Stimulated activated CD4-positive, alpha-beta T cell treated with anti-CD3 and anti-CD28 coated beads, Interleukin-4, amount 100 ng/mL, for 1 hour (primary cell): ENCODE results near the gene PATZ1.
"Not testable (repeated sequence)": the region's sequence is repeated elsewhere in the genome, so short reads cannot be mapped to it uniquely, and the experiment has no call there.

Experiments used
- DNase-seq: peaks from one replicate; pipeline ENCODE4 v3.0.0-alpha.2; 2020

PATZ1 gene

DNA sequence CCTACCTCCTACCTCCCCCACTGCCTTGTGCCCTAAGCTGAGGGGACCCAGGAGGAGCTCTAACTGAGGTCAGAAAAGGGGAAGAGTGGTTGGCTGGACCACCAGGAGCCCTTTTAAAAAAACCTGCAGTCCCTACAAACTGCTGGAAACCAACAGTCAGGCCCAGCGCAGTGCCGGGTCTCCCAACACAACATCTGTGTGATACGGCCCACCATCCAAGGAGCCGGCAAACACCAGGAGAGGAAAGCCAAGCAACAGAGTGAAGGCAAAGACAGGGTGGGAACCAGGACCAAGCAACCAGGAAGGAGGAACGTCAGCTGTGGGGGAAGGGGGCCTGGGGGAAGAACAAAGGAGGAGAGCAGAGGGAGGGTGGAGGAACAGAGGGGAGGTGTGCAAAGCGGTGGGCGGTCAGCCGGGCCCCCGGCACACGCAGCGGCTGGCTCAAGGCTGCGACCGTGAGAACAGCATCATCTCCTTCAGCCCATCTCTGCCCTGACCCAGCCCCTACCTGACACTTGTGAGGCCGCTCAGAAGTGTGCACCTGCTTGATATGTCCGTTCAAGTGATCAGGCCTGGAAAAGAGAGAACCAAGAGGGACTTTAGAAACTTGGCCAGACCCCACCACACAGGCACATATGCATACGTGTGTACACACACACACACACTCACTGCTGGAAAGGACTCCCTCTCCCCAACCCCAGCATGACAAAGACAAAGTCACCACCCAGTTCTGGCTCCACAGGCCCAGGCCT lies 3.6 kb downstream of the PATZ1 start:
- no peak for DNase-seq

DNA sequence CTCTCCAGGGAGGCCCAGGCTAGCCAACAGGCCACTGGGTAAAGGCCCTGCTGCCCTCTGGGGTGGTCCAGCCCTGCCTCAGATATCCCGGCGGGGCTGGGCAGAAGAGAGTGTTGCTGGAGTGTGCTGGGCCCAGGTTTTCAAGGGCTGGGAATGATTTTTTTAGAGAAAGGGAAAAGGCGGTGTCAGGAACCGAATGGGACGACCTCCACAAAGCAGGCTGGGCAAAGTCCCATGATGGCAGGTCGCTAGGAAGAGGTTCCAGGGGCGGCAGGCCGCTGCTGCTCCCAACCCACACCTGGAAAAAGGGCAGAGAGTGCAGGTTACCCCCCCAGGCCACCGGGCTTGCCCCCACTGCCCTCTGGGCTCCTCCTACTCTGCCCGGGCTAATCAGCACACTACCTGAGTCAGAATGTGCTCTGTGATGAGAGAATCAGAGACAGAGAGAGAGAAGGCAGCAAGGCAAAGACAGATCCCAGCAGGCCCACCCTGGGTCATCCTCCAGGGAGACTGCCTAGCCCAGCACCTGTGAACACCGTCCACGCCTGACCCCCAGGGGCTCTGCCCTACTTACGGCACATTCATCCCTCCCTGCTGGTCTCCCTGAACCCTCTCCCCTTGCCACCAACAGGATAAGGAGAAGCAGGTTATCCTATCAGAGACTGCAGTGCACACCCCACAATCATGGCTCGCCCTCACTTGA lies 4.6 kb downstream of the PATZ1 start:
- DNase-seq: no peak

DNA sequence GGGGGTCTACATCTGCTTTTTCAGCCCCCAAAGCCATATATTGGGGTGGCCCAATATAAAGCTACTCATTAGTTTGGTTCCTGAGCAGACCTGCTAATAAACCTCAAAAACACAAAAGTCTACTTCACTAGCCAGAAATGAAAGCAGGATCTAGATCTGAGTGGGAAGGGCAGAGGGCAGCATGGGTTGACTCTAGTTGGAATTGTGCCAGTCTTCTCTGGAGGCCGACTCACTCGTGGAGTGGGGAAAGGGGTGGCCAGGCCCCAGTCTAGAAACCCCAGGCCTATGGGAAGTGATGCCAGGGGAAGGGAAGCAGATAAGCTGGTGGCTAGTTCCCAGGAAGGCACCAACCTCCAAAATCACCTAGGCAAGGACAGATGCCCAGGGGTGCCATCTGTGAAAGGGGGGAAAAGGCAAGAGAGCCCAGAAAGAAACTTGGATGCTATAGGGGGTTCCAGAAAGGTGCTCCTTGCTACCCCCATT lies 5.3 kb downstream of the PATZ1 start:
- no peak for DNase-seq

DNA sequence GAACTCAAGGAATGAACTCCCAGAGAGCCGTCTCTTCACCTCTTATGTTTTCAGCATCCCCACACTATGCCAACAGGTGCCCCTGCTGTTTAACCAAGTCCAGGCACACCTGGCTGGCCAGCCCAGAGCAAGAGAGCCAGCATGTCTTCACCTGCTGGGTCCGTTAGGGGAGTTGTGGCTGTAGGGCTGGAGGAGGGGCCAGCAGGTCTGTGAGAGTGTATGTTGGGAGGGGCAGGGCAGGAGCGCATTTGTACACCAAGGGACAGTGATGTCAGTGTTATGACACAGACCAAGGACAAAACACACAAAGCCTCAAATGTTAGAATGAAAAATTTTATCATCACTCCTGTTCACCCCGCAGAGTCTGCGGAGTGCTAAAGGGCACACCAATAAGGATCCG lies 5.8 kb downstream of the PATZ1 start:
- DNase-seq: no peak

DNA sequence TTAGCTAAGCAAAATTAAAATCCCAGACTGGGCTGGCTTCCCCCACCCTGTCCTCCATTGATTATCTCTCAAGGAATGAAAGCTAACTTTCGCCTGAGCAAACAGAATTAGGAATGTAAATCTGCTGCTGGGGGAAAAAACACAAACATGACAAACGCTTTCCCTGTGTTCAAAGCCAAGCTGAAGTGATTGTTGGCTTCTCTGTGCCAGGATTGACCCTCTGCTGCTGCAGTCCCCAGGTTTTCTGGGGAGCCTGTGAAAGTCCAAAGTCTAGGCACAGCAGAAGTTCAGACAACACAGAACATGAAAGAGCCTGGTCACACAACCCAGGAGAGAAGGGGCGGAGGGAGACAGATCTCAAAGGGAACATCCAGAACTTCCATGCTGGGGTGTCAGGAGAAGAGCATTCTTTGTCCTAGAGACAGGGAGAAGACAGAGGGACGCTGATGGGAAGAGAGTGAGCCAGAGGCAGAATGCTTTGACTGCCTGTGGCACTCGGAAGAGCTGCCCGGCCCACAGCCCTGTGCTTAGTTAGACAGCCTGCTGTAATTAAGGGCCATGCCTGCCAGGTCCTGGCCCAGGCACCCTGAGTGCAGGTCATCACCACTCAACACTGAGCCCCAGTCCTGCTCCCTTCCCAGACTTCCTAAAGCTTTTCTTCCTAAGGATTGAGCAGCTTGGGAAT lies 6.9 kb downstream of the PATZ1 start:
- no peak for DNase-seq

DNA sequence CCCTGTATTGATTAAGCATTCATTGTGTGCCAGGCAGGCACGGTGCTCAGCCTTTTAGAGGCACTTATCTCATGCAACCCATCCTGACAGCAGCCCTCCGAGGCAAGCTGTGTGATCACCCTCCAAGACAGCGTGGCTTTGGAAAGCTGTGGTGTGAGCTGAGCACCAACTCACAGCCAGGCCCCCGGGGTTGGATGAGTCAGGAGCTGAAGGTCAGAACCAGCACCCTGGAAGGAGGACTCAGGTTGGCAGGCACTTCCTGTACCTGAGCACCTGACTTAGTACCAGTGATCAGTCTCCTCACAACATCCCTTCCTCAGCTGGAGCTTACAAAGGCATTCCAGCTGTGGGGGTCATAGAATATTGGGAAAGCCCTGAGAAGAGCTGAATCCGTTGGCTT lies 9.0 kb downstream of the PATZ1 start:
- DNase-seq: no peak

DNA sequence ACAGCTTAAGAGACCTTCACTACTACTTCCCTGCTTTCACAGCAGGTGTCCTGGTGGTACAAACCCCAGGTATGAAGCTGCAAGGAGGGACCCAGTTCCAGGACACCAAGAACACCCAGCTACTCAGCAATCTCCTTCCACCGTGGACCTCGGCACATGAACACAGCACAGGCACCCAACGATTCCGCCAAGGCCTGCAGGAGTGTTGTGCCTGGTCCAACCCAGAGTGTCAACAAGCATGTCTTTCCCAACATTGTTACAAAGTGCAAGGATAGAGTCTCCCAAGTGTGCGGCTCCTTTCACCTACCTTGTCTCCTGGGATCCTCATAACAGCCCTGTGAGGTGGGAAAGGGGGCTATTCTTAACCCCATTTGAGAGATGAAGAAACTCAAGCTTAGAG lies 11.8 kb downstream of the PATZ1 start:
- no peak for DNase-seq

DNA sequence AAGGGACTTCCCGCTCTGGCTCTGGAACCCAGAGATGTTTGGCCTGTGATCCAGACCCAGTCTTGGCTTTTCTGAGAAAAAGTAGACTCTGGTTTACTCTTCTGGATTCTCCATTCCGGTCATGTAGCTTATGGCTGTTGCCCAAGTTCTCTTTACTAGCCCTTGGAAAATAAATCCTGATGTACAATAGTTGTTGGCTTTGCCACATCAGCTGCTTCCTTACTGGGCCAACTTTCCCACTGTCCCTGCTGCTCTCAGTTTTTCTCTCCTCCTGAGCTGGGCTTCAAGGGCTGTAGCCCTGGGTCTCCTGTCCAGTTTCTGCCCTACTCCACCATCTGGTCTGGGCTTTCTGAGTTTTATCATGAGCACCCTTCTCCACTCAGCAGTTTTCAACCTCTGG lies 12.5 kb downstream of the PATZ1 start:
- DNase-seq: no peak

DNA sequence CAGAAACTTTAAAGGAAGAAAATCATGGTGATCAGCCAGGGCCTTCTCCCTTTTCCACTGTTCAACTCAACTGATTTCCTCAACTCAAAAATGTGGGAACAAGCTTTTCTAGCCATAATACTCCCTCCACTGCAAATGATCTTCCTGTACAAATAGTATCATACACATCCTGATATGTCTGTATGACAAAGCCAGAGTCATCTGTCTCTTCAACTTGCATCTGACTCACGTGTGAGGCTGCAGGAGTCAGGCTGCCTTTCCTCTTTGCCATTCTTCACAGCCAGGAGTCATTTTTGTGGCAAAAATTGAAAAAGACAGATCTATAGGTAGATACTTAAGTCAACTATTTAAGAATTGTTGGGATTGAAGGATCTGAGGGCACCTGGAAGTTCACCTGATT lies 13.3 kb downstream of the PATZ1 start:
- DNase-seq: no peak

DNA sequence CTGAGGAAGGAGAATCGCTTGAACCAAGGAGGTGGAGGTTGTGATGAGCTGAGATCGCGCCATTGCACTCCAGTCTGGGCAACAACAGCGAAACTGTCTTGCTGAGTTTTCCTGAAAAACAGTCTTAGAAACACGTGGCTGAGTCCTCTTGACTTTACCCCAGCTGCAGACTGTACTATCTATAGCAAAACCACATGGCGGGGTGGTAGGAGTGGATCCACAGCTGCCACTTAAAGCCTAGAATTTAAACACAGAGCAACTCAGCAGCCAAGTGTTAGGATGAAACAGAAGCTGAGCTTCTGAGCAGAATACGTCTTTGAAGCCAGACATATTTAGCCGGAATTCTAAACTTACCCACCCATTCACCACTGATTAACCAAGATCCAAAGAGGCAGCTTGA lies 14.1 kb downstream of the PATZ1 start:
- no peak for DNase-seq

DNA sequence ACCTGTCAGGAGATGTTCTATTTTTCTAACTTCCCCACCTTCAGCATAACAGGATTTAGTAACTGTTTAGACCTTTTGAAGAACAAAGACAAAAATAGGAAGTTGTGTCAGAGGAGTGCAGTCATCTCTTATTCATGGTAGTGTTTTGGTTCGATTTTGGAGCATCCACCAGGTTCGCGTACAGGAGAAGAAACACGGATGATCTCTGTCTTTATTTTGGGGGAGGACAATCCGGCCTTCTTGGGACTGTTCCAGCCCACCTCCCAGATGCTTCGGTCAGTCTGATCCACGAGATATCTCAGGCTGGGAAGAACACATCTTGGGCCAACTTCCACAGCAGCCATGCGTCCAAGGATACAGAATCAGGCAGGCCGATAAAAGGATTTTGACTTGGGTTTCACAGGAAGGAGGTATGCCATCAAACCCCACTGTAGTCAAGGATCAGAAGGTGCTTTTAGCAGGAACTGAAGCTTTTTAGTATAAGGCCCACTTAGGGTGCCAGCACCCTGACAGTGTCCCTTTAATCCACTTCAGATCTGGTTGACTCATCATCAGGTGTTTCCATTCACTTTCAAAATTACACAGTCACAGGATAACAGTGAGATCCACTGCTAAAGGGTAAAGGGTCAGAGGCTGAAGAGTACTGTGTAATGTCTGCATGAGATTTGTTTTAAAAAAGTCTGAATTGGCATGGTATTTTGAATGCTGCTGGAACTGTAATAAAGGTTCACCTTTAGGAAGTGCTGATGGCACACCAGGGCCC lies 16.5 kb downstream of the PATZ1 start:
- no peak for DNase-seq

DNA sequence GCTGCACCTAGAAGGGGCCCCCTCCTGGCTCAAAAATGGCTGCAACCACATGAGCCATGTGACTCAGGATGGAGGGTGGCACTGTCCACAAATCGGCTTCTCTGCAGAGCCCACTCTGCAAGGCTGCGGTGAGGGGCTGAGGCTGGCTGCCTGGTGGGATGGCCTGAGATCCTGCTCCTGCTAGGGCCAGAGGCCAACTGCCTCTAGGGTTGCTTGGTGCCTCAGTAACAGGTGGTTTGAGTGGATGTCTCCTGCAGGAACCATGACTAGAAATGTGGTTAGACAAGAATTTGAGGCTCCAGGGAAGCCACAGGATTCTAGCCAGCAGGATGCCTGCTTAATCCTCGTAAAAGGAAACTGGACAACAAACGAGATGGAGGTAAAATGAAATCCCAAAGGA lies 17.1 kb downstream of the PATZ1 start:
- DNase-seq: no peak

DNA sequence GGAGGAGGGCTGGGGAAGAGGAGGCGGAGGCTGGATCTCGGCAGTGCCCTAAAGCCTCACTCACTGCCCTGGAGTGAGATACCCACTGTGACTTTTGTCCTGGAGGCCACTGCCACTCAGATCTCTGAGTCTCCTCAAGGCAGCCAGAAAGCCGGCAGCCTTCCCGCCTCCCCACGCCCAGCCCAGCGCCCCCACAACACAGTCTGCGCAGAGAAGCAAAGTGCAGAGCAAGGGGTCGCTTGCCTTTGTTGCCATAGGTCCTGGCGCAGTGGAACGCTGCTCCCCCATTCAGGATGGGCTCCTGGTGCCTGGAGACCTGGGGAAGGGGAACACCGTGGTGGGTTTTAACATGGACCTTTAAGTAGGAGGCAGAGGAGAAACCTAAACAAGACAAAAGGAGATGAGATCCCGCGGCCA lies 17.6 kb downstream of the PATZ1 start:
- no peak for DNase-seq

DNA sequence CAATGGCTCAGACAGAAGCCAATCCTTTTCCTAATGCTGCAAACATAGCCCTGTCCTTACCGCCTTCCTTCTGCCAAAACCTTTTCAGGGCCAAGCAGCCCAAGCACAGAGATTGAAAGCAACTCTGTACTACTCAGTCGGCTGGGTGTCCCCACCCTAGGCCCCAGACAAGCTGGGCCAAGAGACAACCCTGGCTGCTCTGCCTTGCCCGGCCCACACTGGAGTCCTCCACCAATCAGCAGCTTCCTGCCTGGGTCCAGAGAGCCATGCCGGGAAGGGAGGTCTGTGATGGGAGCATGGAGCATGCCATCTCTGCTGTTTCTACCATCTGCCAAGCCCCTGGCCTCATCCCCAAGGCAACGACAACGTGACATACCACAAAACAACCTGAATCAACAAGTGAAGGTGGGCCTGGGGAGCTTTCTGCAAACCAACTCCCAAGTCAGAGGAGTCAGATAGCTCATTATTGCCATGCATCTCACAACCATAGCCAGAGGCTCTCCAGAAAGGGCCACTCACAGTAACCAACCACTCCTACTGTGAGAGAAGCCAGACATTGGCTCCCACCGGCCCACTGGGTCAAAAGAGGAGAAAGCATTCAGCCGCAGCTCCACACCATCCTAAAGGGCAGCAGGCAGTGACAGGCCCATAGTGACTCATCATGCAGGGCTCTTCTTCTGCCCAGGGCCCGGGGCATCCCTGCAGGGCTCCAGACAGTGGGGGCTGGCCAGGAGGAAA lies 18.2 kb downstream of the PATZ1 start:
- DNase-seq: no peak

DNA sequence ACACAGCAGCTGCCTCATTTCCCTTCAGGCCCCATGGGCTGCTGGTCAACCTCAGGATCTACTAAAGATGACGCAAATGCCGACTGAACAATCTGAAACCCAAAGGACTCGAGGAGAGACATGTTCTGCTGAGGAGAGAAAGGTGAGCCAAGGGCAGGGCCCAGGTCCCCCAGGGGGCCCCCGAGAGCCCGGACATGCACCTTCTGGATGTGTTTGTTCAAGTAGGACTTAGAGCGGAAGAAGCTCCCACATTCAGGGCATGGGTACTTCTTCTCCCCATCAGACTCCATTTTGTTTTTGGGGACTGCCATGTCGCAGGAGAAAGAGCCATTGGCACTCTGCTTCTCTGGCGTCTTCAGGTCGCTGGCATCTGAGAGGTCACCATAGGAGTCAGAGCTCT lies 19.3 kb downstream of the PATZ1 start:
- DNase-seq: no peak

DNA sequence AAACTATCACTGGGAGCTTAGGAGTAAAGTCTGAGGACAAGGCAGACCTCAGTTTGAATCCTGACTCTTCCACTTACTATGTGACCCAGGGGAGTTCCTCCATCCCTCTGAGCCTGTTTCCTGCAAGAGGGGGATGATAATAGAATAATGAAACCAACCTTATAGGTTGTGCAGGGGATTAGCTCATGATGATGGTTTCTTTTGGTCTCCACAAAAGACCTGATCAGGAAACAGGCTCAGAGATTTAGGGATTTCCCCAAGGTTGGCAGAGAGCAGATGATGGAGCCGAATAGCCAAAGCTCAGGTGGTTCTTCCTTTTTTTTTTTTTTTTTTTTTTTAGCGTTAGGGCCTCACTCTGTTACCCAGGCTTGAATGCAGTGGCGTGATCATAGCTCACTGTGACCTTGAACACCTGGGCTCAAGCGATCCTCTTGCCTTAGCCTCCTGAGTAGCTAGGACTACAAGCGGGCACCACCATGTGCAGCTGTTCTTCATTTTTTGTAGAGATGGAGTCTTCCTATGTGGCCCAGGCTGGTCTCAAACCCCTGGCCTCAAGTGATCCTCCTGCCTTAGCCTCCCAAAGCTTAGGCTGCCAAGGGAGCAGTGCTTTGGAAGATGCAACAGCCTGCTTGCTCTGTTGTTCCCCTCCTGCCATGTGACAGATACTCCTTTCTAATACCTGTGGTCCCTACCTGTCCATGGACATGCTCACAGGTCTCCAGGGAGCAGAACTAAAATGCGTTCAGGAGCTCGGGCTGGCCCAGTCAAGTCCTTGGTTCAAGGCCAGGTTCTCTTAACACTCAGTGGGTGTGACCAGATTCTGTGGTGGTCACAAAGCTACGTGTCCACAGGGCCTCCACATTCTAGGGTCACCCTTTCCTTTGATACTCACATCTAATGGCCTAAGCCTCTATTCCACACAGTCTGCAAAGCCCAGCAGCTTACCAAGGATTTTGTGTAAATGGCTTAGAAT lies 22.3 kb downstream of the PATZ1 start:
- DNase-seq: no peak

DNA sequence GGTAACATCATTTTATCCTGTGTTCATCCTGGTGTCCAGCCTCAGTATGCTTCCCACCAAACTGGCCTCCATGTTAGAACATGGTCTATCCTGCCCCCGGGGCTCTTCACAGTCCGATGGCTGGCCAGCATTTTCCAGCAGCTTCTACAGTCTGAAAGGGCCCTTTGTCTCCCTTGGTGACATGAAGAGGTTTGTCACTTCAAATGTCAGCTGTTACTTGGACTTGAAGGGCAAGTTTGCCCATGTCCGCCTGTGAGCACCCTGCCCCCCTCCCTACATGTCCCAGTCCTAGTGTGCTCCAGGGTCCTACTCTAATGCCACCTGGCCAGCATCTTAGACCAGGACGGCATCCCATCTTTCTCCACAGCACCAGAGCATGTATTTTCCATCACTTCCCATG lies 24.7 kb downstream of the PATZ1 start:
- DNase-seq: no peak

DNA sequence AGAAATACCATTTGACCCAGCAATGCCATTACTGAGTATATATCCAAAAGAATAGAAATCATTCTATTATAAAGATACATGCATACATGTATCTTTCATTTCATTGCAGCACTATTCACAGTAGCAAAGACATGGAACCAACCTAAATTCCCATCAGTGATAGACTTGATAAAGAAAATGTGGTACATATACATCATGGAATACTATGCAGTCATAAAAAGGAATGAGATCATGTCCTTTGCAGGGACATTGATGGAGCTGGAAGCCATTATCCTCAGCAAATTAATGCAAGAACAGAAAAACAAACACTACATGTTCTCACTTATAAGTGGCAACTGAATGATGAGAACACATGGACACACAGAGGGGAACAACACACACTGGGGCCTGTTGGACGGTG lies 31.9 kb downstream of the PATZ1 start:
- not testable (repeated sequence) for DNase-seq

DNA sequence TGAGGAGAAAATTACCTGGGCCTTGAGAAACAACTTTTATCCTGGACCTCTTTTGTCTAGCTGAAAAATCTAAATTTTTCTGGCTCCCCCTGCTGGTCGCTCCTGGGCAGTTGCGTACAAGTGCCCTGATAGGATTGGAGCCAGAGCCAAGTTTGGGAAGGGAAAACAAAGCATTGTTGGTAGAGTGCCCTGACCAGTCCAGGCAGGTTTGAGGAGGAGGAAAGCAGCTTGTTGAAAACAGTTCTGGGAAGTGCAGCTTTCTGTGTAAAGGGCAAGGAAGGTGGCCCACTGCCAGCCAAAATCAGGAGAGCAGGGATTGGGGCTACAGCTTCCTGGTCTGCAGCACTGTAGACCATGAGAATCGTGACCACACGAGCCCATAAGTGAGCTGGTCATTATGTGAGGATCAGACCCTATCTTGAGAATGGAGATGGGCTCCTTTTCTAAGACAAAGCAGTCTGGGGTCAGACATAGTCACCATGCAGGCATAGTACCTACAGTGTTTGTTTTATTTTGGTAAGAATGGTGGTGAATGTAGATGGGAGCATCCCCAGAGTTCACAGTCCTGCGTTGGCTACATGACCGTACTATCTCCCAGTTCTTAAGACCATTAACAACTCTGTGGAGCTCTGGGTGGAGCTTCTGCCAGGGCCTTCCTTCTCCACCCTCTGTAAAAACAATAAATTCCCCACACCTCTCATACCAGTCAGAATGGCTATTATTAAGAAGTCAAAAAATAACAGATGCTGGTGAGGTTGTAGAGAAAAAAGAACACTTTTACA lies 32.6 kb downstream of the PATZ1 start:
- DNase-seq: peak; percentile 65

DNA sequence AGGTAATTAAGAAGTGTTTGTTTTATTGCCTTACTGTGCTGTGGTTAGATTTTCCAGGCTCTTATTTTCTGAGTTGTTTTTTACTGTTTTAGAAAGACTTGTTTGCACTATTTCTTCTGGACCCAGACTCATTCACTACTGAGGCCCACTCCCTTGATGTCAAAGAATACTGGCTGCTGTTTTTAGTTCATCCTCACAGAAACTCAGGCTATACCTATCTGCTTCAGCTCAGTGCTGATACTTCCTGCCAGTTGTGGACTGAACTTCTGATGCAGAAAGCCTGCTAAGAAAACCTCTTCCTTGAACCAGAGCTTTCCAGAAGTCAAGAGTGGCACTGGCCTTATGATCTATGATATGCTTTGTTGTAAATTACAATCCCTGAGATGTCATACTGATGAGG lies 38.0 kb downstream of the PATZ1 start:
- no peak for DNase-seq
